Thyroid gland (tissue), 4 donors: ENCODE data around the gene CHN2. TPM values are rescaled to one million over a fixed set of nuclear protein-coding genes. Genes with fewer than 3 reads are reported as not detected.
A peak's percentile ranks its signal among the peaks of the same experiment; 100 is the strongest.

ENCODE experiments used
- DNase-seq, 2 donors: peaks; one replicate each; pipeline ENCODE4 v3.0.0-alpha.2; 2019
- H3K27ac ChIP-seq, 3 donors: fragments of 200-600 bp; sonication (generic); 1 replicate in 2 of 3; 2 replicates in 1 of 3; pipeline ENCODE4 v1.5.1; 2016 to 2019; ENCODE audit warnings: mild to moderate bottlenecking in 1 of 3, moderate library complexity in 1 of 3
- H3K27me3 ChIP-seq: fragments of 200-600 bp; sonication (generic); one replicate; pipeline ENCODE4 v1.5.1; 2019
- H3K36me3 ChIP-seq, 2 donors: fragments of 200-600 bp; sonication (generic); one replicate each; pipeline ENCODE4 v1.5.1; 2016 to 2019
- H3K4me1 ChIP-seq, 2 donors: fragments of 200-600 bp; sonication (generic); one replicate each; pipeline ENCODE4 v1.5.1; 2017 to 2019
- H3K4me3 ChIP-seq, 3 donors: fragments of 200-600 bp; sonication (generic); replicated peaks in 1 of 3; 1 replicate in 2 of 3; 2 replicates in 1 of 3; pipeline ENCODE4 v1.5.1; 2016; ENCODE audit warnings: mild to moderate bottlenecking in 1 of 3
- H3K9me3 ChIP-seq: fragments of 200-600 bp; sonication (generic); one replicate; pipeline ENCODE4 v1.5.1; 2017
- CTCF ChIP-seq, 6 experiments: fragments of 200-600 bp in 3 of 6; fragments of 450-650 bp in 3 of 6; sonication (generic) in 3 of 6; IDR thresholded peaks; one replicate each; pipeline ENCODE4 v1.5.1; 2016 to 2019; ENCODE audit warnings: antibody characterized with exemption in 6 of 6, mild to moderate bottlenecking in 2 of 6, inconsistent platforms in 1 of 6, moderate library complexity in 1 of 6
- POLR2A ChIP-seq, 2 donors: fragments of 450-650 bp; IDR thresholded peaks; one replicate each; pipeline ENCODE4 v1.6.1; 2017; ENCODE audit warnings: antibody characterized with exemption in 2 of 2, mild to moderate bottlenecking in 2 of 2, moderate library complexity in 1 of 2
- WGBS, 2 donors: methylation state at CpG; one replicate each; pipeline ENCODE4 v1.1.5; 2017; 5-methylcytosine and 5-hydroxymethylcytosine counted together
- intact Hi-C: fragments of 100-400 bp; cut with DNase I; formaldehyde crosslinking; loops from one replicate; pipeline ENCODE4 v1.15.1; 2023
- total RNA-seq, 4 donors: library from RNA; depleted of rRNA; stranded (reverse); fragments of >200 nt; gene quantifications; one replicate each; pipeline ENCODE4 v1.2.3, GENCODE V29; 2016

Gene CHN2
- total RNA-seq, 4 donors from 2014 or later: 11.7 to 54.3 (median 41.4) TPM

GRCh38 chr7:29480934-29481651 lies 286.5 kb downstream of the CHN2 start:
- H3K4me3 ChIP-seq: no peak overlapping the region
- H3K9me3 ChIP-seq: no peaks in the 10 kb centered on the region
- intact Hi-C loops: no loop called here
- TF ChIP-seq CTCF (IDR thresholded peaks at IDR 0.05): no peak
- no peak for TF ChIP-seq POLR2A (IDR thresholded peaks at IDR 0.05)
- peak overlapping the region; percentile 16 to 81 (median 64) for H3K27ac ChIP-seq
- DNase-seq: no peak
- WGBS, 2 donors: 52 to 53% methylated on average over 5 of the region's 5 CpGs
- H3K27me3 ChIP-seq: no peaks in the 10 kb centered on the region
- no peaks in the 10 kb centered on the region for H3K36me3 ChIP-seq
- peaks cover 20 to 27% of the 10 kb centered on the region in 2 donors for H3K4me1 ChIP-seq

GRCh38 chr7:29482056-29482455 lies 287.5 kb downstream of the CHN2 start:
- no peak for TF ChIP-seq CTCF (IDR thresholded peaks at IDR 0.05)
- no peak for TF ChIP-seq POLR2A (IDR thresholded peaks at IDR 0.05)
- Histone ChIP-seq H3K9me3 (no peaks in the 10 kb centered on the region), H3K36me3 (no peaks in the 10 kb centered on the region), H3K4me3 (no peak overlapping the region), H3K4me1 (peaks cover 20 to 27% of the 10 kb centered on the region in 2 donors), H3K27ac (peak overlapping the region in 1 of 3 donors; percentile 81), H3K27me3 (no peaks in the 10 kb centered on the region)
- DNase-seq: no peak
- 73 to 78% methylated on average over 4 of the region's 4 CpGs for WGBS, 2 donors
- intact Hi-C loops: no loop called here

GRCh38 chr7:29483219-29484104 lies 288.9 kb downstream of the CHN2 start:
- Histone ChIP-seq H3K9me3 (no peaks in the 10 kb centered on the region), H3K36me3 (no peaks in the 10 kb centered on the region), H3K27me3 (no peaks in the 10 kb centered on the region), H3K4me3 (no peak overlapping the region), H3K27ac (no peak overlapping the region), H3K4me1 (peaks cover 21 to 27% of the 10 kb centered on the region in 2 donors)
- no peak for DNase-seq
- intact Hi-C loops: no loop called here
- no peak for TF ChIP-seq CTCF (IDR thresholded peaks at IDR 0.05)
- no peak for TF ChIP-seq POLR2A (IDR thresholded peaks at IDR 0.05)
- 87 to 89% methylated on average over 11 of the region's 11 CpGs for WGBS, 2 donors

- Histone ChIP-seq H3K4me1 (peaks cover 26 to 28% of the 10 kb centered on the region in 2 donors), H3K27me3 (no peaks in the 10 kb centered on the region), H3K9me3 (no peaks in the 10 kb centered on the region), H3K4me3 (no peak overlapping the region), H3K36me3 (no peaks in the 10 kb centered on the region), H3K27ac (no peak overlapping the region)
- WGBS, 2 donors: 90 to 96% methylated on average over 3 of the region's 3 CpGs
- intact Hi-C loops: no loop called here
- TF ChIP-seq POLR2A (IDR thresholded peaks at IDR 0.05): no peak
- TF ChIP-seq CTCF (IDR thresholded peaks at IDR 0.05): no peak
- no peak for DNase-seq
Measured at GRCh38 chr7:29484280-29484679, 289.7 kb downstream of the CHN2 start.
